ENCODE measurements around the gene CD300A. TPM values are rescaled to one million over a fixed set of nuclear protein-coding genes. Genes with fewer than 3 reads are reported as not detected.
"Not testable (repeated sequence)": the region's sequence is repeated elsewhere in the genome, so short reads cannot be mapped to it uniquely, and the experiment has no call there.

The CD300A gene
- polyA plus RNA-seq, 1 experiment = not detected

GRCh38 chr17:74484066-74484465 is 17.6 kb downstream of the CD300A start:
- no peak overlapping the region for H3K4me3 ChIP-seq (ENCODE audit: low read depth, low read length)
- ChIA-PET POLR2A (no interaction called here), CTCF (no interaction called here)
- no peaks in the 10 kb centered on the region; the same call in 1 of the 2 replicates for H3K9me3 ChIP-seq (ENCODE audit: control insufficient read depth, insufficient read depth, low read length)
- no peak for TF ChIP-seq CTCF (IDR thresholded peaks at IDR 0.05; ENCODE audit: low read depth, low read length)
- no peak for DNase-seq (ENCODE audit: low read depth, low spot score)
- H3K27me3 ChIP-seq (ENCODE audit: control insufficient read depth, insufficient read depth, low read length) = no peaks in the 10 kb centered on the region
- no peak overlapping the region for H3K27ac ChIP-seq (ENCODE audit: low read depth, low read length)

GRCh38 chr17:74485022-74485743 is 18.7 kb downstream of the CD300A start:
- CTCF ChIA-PET = no interaction called here
- POLR2A ChIA-PET = no interaction called here
- no peak for TF ChIP-seq CTCF (IDR thresholded peaks at IDR 0.05; ENCODE audit: low read depth, low read length)
- no peaks in the 10 kb centered on the region for H3K27me3 ChIP-seq (ENCODE audit: control insufficient read depth, insufficient read depth, low read length)
- no peak for DNase-seq (ENCODE audit: low read depth, low spot score)
- H3K4me3 ChIP-seq (ENCODE audit: low read depth, low read length) = no peak overlapping the region
- no peak overlapping the region for H3K27ac ChIP-seq (ENCODE audit: low read depth, low read length)
- H3K9me3 ChIP-seq (ENCODE audit: control insufficient read depth, insufficient read depth, low read length) = no peaks in the 10 kb centered on the region; the same call in 1 of the 2 replicates

- no peaks in the 10 kb centered on the region for H3K27me3 ChIP-seq (ENCODE audit: control insufficient read depth, insufficient read depth, low read length)
- no peak for TF ChIP-seq CTCF (IDR thresholded peaks at IDR 0.05; ENCODE audit: low read depth, low read length)
- H3K27ac ChIP-seq (ENCODE audit: low read depth, low read length) = no peak overlapping the region
- no peak overlapping the region for H3K4me3 ChIP-seq (ENCODE audit: low read depth, low read length)
- no peak for DNase-seq (ENCODE audit: low read depth, low spot score)
- H3K9me3 ChIP-seq (ENCODE audit: control insufficient read depth, insufficient read depth, low read length) = no peaks in the 10 kb centered on the region; the same call in 1 of the 2 replicates
- ChIA-PET CTCF (no interaction called here), POLR2A (no interaction called here)
Observed at GRCh38 chr17:74485841-74486240, 19.4 kb downstream of the CD300A start.

GRCh38 chr17:74488276-74488675 is 21.8 kb downstream of the CD300A start:
- CTCF ChIA-PET; DNase-seq (ENCODE audit: low read depth, low spot score); H3K9me3 ChIP-seq (ENCODE audit: control insufficient read depth, insufficient read depth, low read length); POLR2A ChIA-PET; H3K27ac ChIP-seq (ENCODE audit: low read depth, low read length); H3K27me3 ChIP-seq (ENCODE audit: control insufficient read depth, insufficient read depth, low read length); H3K4me3 ChIP-seq (ENCODE audit: low read depth, low read length): not testable (repeated sequence)

GRCh38 chr17:74490716-74491115 is 24.3 kb downstream of the CD300A start:
- no peak overlapping the region for H3K27ac ChIP-seq (ENCODE audit: low read depth, low read length)
- no peak for TF ChIP-seq CTCF (IDR thresholded peaks at IDR 0.05; ENCODE audit: low read depth, low read length)
- H3K9me3 ChIP-seq (ENCODE audit: control insufficient read depth, insufficient read depth, low read length) = no peaks in the 10 kb centered on the region
- ChIA-PET CTCF (interaction anchor here (1.0 kb wide), 1 partner anchor 112 kb away, joined by 4 read pairs; no protein-coding TSS in a partner anchor), POLR2A (no interaction called here)
- H3K4me3 ChIP-seq (ENCODE audit: low read depth, low read length) = no peak overlapping the region
- DNase-seq (ENCODE audit: low read depth, low spot score) = no peak
- H3K27me3 ChIP-seq (ENCODE audit: control insufficient read depth, insufficient read depth, low read length) = no peaks in the 10 kb centered on the region
